ENCODE results near the gene MRPL18.

DNA sequence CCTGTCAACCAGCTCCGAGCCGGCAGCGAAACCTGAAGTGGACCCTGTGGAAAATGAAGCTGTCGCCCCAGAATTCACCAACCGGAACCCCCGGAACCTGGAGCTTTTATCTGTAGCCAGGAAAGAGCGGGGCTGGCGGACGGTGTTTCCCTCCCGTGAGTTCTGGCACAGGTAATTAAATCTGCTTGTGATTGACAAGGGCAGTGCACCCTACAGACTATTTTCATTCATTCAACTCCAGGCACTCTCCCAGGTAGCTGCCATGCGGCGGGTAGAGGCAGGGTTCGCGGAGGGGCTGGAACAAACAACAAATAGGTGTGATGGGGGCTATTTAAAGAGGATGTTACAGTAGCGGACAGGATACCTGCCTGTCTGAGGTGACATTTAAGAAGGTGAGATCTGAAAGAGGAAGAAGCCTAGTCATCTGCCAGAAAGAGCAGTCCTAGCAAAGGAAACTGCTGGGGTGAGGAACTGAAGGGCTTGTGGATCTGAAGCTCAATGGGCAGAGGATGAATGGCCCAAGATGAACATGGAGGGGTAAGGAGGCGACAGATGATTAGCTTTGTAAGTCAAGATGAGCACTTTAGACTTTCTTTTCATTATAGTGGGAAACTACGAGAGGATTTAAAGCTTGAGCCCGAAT, 810 bp downstream of the MRPL18 start:
- no peak for TF ChIP-seq EZH2 (IDR thresholded peaks at IDR 0.05; ENCODE audit: borderline replicate concordance, low read depth, low read length, severe bottlenecking)
- TF ChIP-seq POLR2A (IDR thresholded peaks at IDR 0.05; ENCODE audit: low read depth, low read length) = no peak
- TF ChIP-seq, protein P1, sequence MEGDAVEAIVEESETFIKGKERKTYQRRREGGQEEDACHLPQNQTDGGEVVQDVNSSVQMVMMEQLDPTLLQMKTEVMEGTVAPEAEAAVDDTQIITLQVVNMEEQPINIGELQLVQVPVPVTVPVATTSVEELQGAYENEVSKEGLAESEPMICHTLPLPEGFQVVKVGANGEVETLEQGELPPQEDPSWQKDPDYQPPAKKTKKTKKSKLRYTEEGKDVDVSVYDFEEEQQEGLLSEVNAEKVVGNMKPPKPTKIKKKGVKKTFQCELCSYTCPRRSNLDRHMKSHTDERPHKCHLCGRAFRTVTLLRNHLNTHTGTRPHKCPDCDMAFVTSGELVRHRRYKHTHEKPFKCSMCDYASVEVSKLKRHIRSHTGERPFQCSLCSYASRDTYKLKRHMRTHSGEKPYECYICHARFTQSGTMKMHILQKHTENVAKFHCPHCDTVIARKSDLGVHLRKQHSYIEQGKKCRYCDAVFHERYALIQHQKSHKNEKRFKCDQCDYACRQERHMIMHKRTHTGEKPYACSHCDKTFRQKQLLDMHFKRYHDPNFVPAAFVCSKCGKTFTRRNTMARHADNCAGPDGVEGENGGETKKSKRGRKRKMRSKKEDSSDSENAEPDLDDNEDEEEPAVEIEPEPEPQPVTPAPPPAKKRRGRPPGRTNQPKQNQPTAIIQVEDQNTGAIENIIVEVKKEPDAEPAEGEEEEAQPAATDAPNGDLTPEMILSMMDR (IDR thresholded peaks at IDR 0.05; ENCODE audit: extremely low read depth in 1 of 2, insufficient read depth in 1 of 2, low read depth in 1 of 2, low read length in 2 of 2) = no peak
- no peak for TF ChIP-seq POLR2AphosphoS5 (IDR thresholded peaks at IDR 0.05; ENCODE audit: insufficient read depth, low read depth, low read length)
- TF ChIP-seq JUN (IDR thresholded peaks at IDR 0.05; ENCODE audit: borderline replicate concordance, insufficient read depth, insufficient read length, low read depth) = no peak

Measured in endothelial cell of umbilical vein (primary cell).